IPS-18a (cell line): ENCODE results near the gene CD79A.
A peak's percentile ranks its signal among the peaks of the same experiment; 100 is the strongest.

Experiments
- H3K27ac ChIP-seq: one replicate; pipeline ENCODE4 v1.5.1; 2013; ENCODE audit warnings: low read length
- H3K27me3 ChIP-seq: one replicate; pipeline ENCODE4 v1.6.1; 2013; ENCODE audit warnings: mild to moderate bottlenecking, low read length; ENCODE audit not compliant: control insufficient read depth, insufficient read depth
- H3K36me3 ChIP-seq: one replicate; pipeline ENCODE4 v1.6.1; 2013; ENCODE audit warnings: low read depth, low read length; ENCODE audit not compliant: control insufficient read depth
- H3K4me1 ChIP-seq: one replicate; pipeline ENCODE4 v1.6.1; 2013; ENCODE audit warnings: low read depth, low read length; ENCODE audit not compliant: control insufficient read depth
- H3K4me3 ChIP-seq: one replicate; pipeline ENCODE4 v1.5.1; 2013; ENCODE audit warnings: low read length
- H3K9ac ChIP-seq: one replicate; pipeline ENCODE4 v1.6.1; 2013; ENCODE audit warnings: mild to moderate bottlenecking, low read length, moderate library complexity
- H3K9me3 ChIP-seq: one replicate; pipeline ENCODE4 v1.6.1; 2013; ENCODE audit warnings: low read depth, low read length; ENCODE audit not compliant: control insufficient read depth

Gene CD79A

GRCh38 chr19:41851456-41851855 is 25.6 kb upstream of the CD79A start:
- H3K4me3 ChIP-seq: no peak overlapping the region
- H3K4me1 ChIP-seq: no peaks in the 10 kb centered on the region
- H3K27ac ChIP-seq: no peak overlapping the region
- H3K9ac ChIP-seq: no peak overlapping the region
- no peaks in the 10 kb centered on the region for H3K36me3 ChIP-seq
- no peaks in the 10 kb centered on the region for H3K27me3 ChIP-seq
- H3K9me3 ChIP-seq: no peaks in the 10 kb centered on the region

GRCh38 chr19:41853344-41853743 is 23.7 kb upstream of the CD79A start:
- no peak overlapping the region for H3K4me3 ChIP-seq
- no peak overlapping the region for H3K9ac ChIP-seq
- no peaks in the 10 kb centered on the region for H3K4me1 ChIP-seq
- H3K27me3 ChIP-seq: no peaks in the 10 kb centered on the region
- no peaks in the 10 kb centered on the region for H3K36me3 ChIP-seq
- H3K27ac ChIP-seq: no peak overlapping the region
- H3K9me3 ChIP-seq: no peaks in the 10 kb centered on the region

- no peaks in the 10 kb centered on the region for H3K27me3 ChIP-seq
- no peak overlapping the region for H3K4me3 ChIP-seq
- H3K27ac ChIP-seq: no peak overlapping the region
- H3K4me1 ChIP-seq: no peaks in the 10 kb centered on the region
- H3K36me3 ChIP-seq: no peaks in the 10 kb centered on the region
- H3K9me3 ChIP-seq: no peaks in the 10 kb centered on the region
- H3K9ac ChIP-seq: no peak overlapping the region
These were observed 23.3 kb upstream of the CD79A start for GRCh38 chr19:41853768-41854167.

GRCh38 chr19:41859213-41859617 is 17.9 kb upstream of the CD79A start:
- Histone ChIP-seq H3K9ac (peak overlapping the region; percentile 26), H3K27me3 (no peaks in the 10 kb centered on the region), H3K4me3 (peak overlapping the region; percentile 31), H3K27ac (no peak overlapping the region), H3K9me3 (no peaks in the 10 kb centered on the region), H3K4me1 (peaks cover 18% of the 10 kb centered on the region), H3K36me3 (peaks cover 35% of the 10 kb centered on the region)

GRCh38 chr19:41859618-41860418 is 17.3 kb upstream of the CD79A start, which contains the start of gene RPS19:
Gene RPS19 (plus strand): TSS chr19:41860255. CDS start chr19:41860775, 520 bp downstream.
- peaks cover 41% of the 10 kb centered on the region for H3K36me3 ChIP-seq
- H3K4me3 ChIP-seq: peak within 1 kb of the TSS; percentile 95
- no peaks in the 10 kb centered on the region for H3K27me3 ChIP-seq
- H3K9ac ChIP-seq: peak within 1 kb of the TSS; percentile 94
- H3K27ac ChIP-seq: peak within 1 kb of the TSS; percentile 61
- H3K4me1 ChIP-seq: peaks cover 18% of the 10 kb centered on the region
- H3K9me3 ChIP-seq: no peaks in the 10 kb centered on the region

GRCh38 chr19:41860419-41861115 is 16.5 kb upstream of the CD79A start:
- Histone ChIP-seq H3K9ac (peak overlapping the region; percentile 94), H3K36me3 (peaks cover 48% of the 10 kb centered on the region), H3K27ac (peak overlapping the region; percentile 61), H3K27me3 (no peaks in the 10 kb centered on the region), H3K4me3 (peak overlapping the region; percentile 95), H3K4me1 (peaks cover 18% of the 10 kb centered on the region), H3K9me3 (no peaks in the 10 kb centered on the region)

- H3K4me3 ChIP-seq: peak overlapping the region; percentile 95
- H3K9me3 ChIP-seq: no peaks in the 10 kb centered on the region
- H3K36me3 ChIP-seq: peaks cover 52% of the 10 kb centered on the region
- H3K27ac ChIP-seq: peak overlapping the region; percentile 61
- H3K27me3 ChIP-seq: no peaks in the 10 kb centered on the region
- H3K4me1 ChIP-seq: peaks cover 18% of the 10 kb centered on the region
- peak overlapping the region; percentile 94 for H3K9ac ChIP-seq
These were observed 15.8 kb upstream of the CD79A start for GRCh38 chr19:41861116-41861768.

GRCh38 chr19:41861846-41862245 is 15.2 kb upstream of the CD79A start:
- peaks cover 18% of the 10 kb centered on the region for H3K4me1 ChIP-seq
- peak overlapping the region; percentile 94 for H3K9ac ChIP-seq
- peaks cover 57% of the 10 kb centered on the region for H3K36me3 ChIP-seq
- peak overlapping the region; percentile 95 for H3K4me3 ChIP-seq
- H3K27ac ChIP-seq: no peak overlapping the region
- H3K27me3 ChIP-seq: no peaks in the 10 kb centered on the region
- no peaks in the 10 kb centered on the region for H3K9me3 ChIP-seq

GRCh38 chr19:41862445-41862986 is 14.6 kb upstream of the CD79A start:
- peak overlapping the region; percentile 21 for H3K4me3 ChIP-seq
- H3K9me3 ChIP-seq: no peaks in the 10 kb centered on the region
- H3K27me3 ChIP-seq: no peaks in the 10 kb centered on the region
- peaks cover 18% of the 10 kb centered on the region for H3K4me1 ChIP-seq
- no peak overlapping the region for H3K27ac ChIP-seq
- H3K36me3 ChIP-seq: peaks cover 64% of the 10 kb centered on the region
- H3K9ac ChIP-seq: peak overlapping the region; percentile 94

- Histone ChIP-seq H3K9ac (peak overlapping the region; percentile 13), H3K4me1 (peaks cover 18% of the 10 kb centered on the region), H3K27me3 (no peaks in the 10 kb centered on the region), H3K4me3 (no peak overlapping the region), H3K36me3 (peaks cover 72% of the 10 kb centered on the region), H3K27ac (no peak overlapping the region), H3K9me3 (no peaks in the 10 kb centered on the region)
These were observed 13.7 kb upstream of the CD79A start for GRCh38 chr19:41863209-41863931.

- H3K4me3 ChIP-seq: no peak overlapping the region
- no peaks in the 10 kb centered on the region for H3K9me3 ChIP-seq
- no peaks in the 10 kb centered on the region for H3K27me3 ChIP-seq
- H3K36me3 ChIP-seq: peaks cover 82% of the 10 kb centered on the region
- H3K9ac ChIP-seq: no peak overlapping the region
- peaks cover 14% of the 10 kb centered on the region for H3K4me1 ChIP-seq
- no peak overlapping the region for H3K27ac ChIP-seq
These were observed 12.7 kb upstream of the CD79A start for GRCh38 chr19:41864374-41864773.
